Measurements from ENCODE around the gene LHFPL2.

GRCh38 chr5:78505860-78506259 is 142.7 kb downstream of the LHFPL2 start:
- no peak for TF ChIP-seq CTCF (IDR thresholded peaks at IDR 0.05)
- TF ChIP-seq POLR2A (IDR thresholded peaks at IDR 0.05) = no peak

Data from testis (tissue), 2 donors.